ENCODE measurements around the gene SLC9A3.

DNA sequence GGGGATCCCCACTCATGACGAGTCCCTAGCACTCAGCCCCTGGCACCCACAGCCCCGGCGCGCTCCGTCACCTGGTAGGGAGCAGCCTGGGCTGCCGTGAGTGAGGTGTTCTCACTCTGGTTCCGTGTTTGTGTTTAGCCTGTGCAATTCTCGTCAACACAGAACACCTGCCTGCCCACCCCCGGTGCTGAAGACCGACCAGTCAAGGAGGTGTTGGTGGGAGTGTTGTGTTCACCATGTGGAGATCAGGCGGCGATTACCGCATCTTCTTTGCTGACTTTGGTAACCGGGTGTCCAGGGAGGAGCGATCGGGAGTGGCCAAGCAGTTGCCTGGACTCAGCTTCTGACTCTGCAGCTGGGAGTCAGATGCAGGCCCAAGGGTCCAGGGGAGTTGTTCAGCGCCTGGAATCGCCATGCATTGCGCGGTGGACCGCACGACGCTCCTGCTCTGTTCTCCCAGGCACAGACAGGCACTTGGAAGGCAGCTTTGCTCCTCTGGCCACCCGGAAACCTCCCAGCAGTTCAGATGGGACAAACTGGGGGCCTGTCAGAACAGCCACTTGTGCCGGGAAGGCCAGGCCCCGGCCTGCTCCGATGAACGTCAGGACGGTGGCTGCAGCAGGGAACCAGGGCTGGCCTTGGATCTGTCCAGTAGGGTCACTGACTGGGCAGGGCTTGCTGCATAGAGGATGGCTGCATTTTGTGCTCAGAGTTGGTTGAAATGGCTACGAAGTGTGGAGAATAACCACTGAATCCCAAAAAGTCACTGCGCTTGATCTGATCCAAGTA, 53.1 kb downstream of the SLC9A3 start:
- TF ChIP-seq ZNF311 (tag by site-specific recombination; IDR thresholded peaks at IDR 0.05; ENCODE audit: borderline replicate concordance): no peak
- TF ChIP-seq ZBTB20 (tag by site-specific recombination; IDR thresholded peaks at IDR 0.05): no peak
- TF ChIP-seq ZNF366 (tag by site-specific recombination; conservative IDR thresholded peaks at IDR 0.05): no peak
- no peak for TF ChIP-seq ZNF830 (tag by site-specific recombination; IDR thresholded peaks at IDR 0.05; ENCODE audit: low read depth)
- no peak for TF ChIP-seq KLF17 (tag by site-specific recombination; IDR thresholded peaks at IDR 0.05)
- no peak for TF ChIP-seq YY1 (tag by site-specific recombination; IDR thresholded peaks at IDR 0.05)
- no peak for TF ChIP-seq MEIS1 (CRISPR knock-in tag; IDR thresholded peaks at IDR 0.05; ENCODE audit: borderline replicate concordance)
- TF ChIP-seq, protein P1, sequence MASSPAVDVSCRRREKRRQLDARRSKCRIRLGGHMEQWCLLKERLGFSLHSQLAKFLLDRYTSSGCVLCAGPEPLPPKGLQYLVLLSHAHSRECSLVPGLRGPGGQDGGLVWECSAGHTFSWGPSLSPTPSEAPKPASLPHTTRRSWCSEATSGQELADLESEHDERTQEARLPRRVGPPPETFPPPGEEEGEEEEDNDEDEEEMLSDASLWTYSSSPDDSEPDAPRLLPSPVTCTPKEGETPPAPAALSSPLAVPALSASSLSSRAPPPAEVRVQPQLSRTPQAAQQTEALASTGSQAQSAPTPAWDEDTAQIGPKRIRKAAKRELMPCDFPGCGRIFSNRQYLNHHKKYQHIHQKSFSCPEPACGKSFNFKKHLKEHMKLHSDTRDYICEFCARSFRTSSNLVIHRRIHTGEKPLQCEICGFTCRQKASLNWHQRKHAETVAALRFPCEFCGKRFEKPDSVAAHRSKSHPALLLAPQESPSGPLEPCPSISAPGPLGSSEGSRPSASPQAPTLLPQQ (tag by site-specific recombination; IDR thresholded peaks at IDR 0.05): no peak
- TF ChIP-seq, protein P2, sequence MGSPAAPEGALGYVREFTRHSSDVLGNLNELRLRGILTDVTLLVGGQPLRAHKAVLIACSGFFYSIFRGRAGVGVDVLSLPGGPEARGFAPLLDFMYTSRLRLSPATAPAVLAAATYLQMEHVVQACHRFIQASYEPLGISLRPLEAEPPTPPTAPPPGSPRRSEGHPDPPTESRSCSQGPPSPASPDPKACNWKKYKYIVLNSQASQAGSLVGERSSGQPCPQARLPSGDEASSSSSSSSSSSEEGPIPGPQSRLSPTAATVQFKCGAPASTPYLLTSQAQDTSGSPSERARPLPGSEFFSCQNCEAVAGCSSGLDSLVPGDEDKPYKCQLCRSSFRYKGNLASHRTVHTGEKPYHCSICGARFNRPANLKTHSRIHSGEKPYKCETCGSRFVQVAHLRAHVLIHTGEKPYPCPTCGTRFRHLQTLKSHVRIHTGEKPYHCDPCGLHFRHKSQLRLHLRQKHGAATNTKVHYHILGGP (tag by site-specific recombination; IDR thresholded peaks at IDR 0.05): no peak
- TF ChIP-seq CTCF (tag by site-specific recombination; IDR thresholded peaks at IDR 0.05): no peak
- TF ChIP-seq, protein P3, sequence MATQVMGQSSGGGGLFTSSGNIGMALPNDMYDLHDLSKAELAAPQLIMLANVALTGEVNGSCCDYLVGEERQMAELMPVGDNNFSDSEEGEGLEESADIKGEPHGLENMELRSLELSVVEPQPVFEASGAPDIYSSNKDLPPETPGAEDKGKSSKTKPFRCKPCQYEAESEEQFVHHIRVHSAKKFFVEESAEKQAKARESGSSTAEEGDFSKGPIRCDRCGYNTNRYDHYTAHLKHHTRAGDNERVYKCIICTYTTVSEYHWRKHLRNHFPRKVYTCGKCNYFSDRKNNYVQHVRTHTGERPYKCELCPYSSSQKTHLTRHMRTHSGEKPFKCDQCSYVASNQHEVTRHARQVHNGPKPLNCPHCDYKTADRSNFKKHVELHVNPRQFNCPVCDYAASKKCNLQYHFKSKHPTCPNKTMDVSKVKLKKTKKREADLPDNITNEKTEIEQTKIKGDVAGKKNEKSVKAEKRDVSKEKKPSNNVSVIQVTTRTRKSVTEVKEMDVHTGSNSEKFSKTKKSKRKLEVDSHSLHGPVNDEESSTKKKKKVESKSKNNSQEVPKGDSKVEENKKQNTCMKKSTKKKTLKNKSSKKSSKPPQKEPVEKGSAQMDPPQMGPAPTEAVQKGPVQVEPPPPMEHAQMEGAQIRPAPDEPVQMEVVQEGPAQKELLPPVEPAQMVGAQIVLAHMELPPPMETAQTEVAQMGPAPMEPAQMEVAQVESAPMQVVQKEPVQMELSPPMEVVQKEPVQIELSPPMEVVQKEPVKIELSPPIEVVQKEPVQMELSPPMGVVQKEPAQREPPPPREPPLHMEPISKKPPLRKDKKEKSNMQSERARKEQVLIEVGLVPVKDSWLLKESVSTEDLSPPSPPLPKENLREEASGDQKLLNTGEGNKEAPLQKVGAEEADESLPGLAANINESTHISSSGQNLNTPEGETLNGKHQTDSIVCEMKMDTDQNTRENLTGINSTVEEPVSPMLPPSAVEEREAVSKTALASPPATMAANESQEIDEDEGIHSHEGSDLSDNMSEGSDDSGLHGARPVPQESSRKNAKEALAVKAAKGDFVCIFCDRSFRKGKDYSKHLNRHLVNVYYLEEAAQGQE (tag by site-specific recombination; IDR thresholded peaks at IDR 0.05): no peak
- TF ChIP-seq TCF7L2 (IDR thresholded peaks at IDR 0.05; ENCODE audit: borderline replicate concordance, low read depth, low read length): no peak
